Muscle of arm (tissue), 12 donors: ENCODE results near the gene MYORG. TPM values are rescaled to one million over a fixed set of nuclear protein-coding genes. Genes with fewer than 3 reads are reported as not detected.

Experiments used
- DNase-seq: peaks from one replicate; pipeline ENCODE4 v3.0.0-alpha.2; 2013
- polyA plus RNA-seq, 12 donors: library from polyadenylated mRNA; unstranded; fragments of 120-200 nt; gene quantifications; one replicate each; pipeline ENCODE4 v1.2.1, GENCODE V29; 2013; ENCODE audit not compliant: insufficient read length in 12 of 12

MYORG gene
- polyA plus RNA-seq, 12 donors = 8.2 to 21.5 (median 18.4) TPM; not detected in 1

DNA sequence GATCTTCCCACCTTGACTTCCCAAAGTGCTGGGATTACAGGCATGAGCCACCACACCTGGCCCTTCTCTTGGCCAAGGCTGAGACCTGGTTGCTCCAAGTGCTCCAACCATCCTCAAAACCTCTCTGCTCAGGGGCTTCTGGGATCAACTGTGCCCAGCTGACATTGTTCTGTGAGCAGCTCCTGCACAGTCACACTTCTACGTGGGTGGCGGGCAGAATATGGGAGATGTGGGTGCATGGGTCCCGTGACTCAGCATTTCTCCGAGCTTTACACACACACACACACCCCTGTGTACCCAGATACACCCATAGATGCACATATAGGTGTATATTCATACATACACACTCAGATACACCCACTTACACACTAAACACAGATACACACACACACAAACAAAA is 10.5 kb upstream of the MYORG start:
- DNase-seq = no peak

DNA sequence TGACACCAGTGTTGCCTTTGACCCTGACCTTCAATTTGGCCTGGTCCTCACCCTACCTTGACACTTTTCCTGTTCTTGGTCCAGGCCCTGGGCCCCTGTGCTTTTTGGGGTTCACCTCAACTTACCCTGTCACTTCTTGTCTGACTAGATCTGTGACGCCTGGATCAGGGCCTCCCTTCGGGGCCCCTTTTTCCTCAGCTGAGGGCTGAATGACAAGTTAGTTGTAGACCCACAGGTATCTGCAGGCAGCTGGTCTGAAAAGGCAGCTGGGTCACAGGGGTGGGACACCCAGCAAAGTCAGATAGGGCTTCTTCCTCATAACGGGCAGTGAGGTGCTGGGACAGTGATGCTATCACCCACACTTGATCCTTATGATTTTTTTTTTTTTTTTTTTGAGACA is 10.0 kb upstream of the MYORG start:
- DNase-seq = no peak

DNA sequence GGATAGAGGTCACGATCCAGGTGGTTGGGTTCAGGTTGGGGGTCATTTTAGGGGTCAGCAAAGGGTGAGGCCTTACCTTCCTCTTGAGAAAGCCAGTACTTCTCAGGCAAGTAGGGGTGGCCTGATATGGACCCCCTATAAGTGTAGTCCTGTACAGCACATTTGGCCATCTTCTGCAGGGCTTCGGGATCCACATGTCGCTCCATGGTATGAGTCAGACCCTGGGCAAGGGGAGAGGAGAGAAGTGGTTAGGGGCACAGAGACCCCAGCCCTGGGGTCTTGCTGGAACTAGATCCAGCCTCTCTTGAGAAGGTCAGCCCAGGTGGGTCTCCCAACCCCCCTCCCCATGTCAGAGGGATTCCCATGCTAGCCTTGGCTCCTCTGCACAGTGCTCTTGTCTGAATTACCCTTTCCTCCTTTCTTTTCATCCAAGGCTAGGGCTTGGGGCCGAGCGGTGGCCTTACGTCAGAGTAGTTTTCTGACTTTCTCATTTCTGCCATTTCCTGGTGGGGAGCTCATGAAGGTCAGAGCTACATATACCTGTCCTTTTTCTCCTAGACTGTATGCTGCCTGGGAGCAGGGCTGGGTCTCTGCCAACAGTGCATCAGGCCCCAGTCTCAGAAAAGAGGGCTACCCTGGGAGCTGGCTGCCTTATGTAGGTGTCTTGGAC is 9.0 kb upstream of the MYORG start:
- no peak for DNase-seq

DNA sequence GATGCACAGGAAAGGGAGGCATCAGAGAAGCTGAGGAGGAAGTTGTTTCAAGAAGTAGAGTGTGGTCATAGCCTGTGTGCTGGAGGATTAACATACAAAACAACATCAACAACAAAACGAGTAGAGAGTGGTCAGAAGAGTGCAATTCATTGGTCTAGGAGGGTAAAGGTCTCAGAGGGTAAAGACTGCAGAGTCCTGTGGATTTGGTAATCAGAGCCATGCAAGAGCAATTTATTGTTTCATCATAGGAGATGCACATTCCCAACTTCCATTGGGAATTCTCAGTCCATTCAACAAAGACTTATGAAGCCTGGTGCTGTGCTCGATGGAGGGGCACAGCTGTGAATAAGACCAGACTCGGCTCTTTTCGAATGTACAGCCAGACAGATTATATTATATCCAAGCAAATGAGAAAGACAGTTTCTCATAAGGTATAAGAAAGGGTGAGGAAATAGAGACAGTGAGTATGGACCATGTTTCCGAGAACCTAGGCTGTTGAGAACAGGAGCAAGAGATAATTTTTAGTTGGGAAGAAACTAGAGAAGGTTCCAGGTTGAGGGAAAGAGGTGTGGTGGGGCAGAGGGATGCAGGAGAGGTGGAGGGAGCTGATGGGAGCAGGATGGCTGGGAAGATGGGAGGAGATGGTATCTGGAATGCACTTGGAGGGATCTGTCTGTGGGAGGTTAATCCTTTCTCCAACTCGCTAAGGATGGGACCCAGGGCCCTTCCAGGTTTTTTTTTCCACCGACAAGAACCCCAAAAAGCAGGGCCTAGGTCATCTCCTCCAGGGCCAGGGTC is 7.9 kb upstream of the MYORG start:
- no peak for DNase-seq

DNA sequence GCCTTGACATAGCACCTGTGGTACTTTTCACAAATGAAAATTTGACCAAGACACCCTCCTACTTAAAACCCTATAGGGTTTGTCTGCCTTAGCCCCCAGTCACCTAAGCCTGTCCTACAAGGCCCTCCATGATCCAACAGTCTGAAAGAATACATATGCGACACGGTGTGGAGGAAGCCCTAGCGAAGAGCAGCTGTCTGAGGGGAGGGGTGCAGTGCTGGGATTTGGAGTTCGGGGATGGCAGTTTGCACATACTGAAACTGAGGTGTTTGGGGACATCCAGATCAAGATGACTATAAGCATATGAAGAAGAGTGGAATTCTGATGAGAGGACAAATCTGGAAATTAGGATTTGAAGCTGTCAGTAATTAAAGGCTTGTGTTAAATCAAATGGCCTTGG is 7.2 kb upstream of the MYORG start:
- DNase-seq = no peak

DNA sequence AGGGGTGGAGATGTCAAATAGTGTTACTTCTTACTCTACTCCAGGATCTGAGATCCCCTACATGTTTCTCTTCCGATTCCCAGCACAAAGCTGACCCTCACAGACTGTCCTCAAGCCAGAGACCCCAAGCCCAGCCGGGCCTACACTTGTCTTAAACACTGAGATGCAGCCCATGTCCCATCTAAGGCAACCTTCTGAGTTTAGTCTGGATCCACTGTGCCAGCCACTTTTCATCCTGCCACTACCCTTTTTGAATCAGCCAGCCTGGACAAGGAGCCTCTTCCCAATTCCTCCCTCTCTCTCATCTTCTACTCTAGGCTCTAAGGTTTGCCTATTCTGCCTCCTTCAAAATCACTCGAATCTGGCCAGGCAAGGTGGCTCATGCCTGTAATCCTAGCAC is 6.2 kb upstream of the MYORG start:
- DNase-seq = no peak

GRCh38 chr9:34382054-34382453 is 5.4 kb upstream of the MYORG start:
- no peak for DNase-seq

- no peak for DNase-seq
These were observed 4.6 kb upstream of the MYORG start for GRCh38 chr9:34381323-34381722.

- peak; percentile 72 for DNase-seq
These were observed 4.0 kb upstream of the MYORG start for GRCh38 chr9:34380511-34381315.

GRCh38 chr9:34380034-34380510 is 3.4 kb upstream of the MYORG start:
- DNase-seq = no peak

DNA sequence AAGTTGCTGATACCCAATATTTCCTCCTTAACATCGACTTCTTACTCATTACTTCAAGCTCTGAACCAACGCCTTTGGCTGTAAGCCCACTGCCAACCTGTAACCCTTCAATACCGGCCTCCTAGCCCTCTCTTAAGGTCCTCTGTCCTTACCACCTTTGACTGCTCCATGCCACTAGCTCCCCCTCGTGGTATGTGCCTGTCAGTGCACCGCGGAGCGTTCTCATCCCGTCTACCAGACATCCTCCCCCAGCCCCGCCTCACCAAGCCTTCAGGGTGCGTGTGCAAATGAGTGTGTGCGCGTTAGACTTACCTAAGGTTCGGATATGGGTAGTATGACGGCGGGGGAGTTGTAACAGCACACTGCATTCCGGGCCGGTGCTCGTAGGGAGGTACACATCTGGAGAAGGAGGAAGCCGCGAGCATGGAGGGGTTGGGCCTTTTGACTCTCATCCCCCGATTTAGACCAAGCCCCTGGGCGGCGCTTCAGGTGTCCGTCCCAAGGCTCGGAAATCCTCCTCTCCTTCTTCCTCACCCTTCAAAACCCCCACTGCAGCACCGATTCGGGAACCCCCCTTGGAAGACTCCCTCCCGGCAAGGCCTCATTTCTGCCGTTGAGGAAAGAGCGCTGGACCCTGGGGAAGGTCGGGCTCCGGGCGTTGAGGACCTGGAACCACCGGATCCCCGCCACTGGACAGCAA is 2.8 kb upstream of the MYORG start:
- peak; percentile 90 for DNase-seq

DNA sequence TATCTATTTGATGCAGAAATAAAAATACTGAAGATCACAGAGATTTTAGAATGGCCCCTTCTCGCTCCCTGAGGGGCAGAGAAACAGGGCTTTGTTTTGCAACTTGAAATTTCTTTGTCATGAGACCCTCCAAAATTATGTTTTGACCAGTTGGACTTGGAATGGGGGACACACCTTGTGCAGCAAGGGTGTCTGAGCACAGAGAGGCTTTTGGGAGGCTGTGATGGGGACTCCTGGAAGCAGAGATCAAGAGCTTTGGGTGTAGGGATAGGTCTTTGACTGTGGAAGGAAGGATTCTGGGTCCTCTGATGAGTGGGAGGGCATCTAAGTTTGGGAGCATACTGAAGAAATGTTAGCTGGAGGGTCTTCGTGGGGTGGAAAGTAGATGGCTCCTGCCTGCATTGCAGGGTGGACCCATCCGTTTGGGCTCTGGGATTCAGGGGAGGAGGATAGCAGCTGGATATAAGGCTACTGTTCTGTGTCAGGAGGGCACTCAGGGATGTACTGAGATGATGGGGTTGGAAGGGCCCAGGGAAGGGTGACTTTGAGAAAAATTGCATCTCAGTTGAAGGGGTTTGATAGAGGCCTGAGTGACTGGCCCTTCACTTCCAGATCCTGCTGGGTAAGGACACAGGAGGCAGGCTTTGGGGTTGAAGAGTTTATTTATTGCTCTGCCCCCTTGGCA is 1.8 kb upstream of the MYORG start:
- no peak for DNase-seq

DNA sequence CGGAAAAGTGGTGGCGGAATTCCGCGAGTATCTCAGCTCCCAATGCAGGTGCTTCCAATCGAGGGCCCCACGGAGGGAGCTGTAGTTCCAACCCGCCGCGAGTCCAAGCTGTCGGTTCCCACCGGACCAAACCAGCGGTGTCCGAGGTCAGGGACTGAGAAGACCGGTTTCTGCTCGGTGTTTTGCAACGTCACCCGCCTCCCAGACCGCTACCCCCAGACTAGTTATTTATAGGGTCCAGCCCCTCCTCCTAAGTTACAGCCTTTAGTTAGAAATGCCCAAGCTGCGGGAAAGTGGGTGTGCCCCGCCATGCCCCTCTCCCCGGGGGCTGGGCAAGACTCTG is 677 bp upstream of the MYORG start:
- no peak for DNase-seq

- no peak for DNase-seq
These were observed 650 bp downstream of the MYORG start for GRCh38 chr9:34375901-34376595.

GRCh38 chr9:34374905-34375552 is 1.7 kb downstream of the MYORG start:
- no peak for DNase-seq

DNA sequence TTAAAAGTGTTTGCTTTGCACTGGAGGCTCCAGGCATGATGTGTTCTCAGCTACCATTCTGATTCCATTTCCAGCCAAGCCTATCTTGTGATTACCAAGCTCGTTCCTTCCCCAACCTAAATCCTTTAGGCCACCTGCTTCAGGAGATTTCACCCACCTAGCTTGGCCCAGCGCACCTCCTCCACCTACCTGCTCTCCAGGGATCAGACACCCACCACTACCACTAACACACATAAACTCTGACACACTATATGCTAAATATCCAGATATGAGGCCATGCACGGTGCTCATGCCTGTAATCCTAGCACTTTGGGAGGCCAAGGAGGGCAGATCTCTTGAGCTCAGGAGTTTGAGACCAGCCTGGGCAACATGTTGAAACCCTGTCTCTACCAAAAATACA is 2.4 kb downstream of the MYORG start:
- no peak for DNase-seq

DNA sequence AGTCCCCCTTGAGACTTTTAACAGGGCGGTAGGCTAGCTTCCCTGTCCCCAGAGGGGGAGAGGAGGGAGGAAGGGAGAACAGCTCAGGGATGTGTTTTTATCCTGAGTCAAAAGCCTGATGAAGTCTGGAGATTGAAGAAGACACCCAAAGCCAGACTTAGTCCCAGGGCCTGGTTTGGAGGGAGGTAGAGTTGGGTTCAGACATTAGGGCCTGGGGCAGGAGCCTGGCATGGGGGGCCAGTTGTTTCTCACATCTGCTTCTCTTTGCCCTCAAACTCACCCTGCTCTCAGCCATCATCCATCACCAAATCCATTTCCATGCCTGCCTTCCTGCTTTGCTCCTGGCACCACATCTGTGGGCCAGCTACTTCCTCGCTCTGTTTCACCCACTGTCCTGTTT is 2.9 kb downstream of the MYORG start:
- DNase-seq = no peak

GRCh38 chr9:34372467-34373011 is 4.2 kb downstream of the MYORG start:
- DNase-seq = no peak

DNA sequence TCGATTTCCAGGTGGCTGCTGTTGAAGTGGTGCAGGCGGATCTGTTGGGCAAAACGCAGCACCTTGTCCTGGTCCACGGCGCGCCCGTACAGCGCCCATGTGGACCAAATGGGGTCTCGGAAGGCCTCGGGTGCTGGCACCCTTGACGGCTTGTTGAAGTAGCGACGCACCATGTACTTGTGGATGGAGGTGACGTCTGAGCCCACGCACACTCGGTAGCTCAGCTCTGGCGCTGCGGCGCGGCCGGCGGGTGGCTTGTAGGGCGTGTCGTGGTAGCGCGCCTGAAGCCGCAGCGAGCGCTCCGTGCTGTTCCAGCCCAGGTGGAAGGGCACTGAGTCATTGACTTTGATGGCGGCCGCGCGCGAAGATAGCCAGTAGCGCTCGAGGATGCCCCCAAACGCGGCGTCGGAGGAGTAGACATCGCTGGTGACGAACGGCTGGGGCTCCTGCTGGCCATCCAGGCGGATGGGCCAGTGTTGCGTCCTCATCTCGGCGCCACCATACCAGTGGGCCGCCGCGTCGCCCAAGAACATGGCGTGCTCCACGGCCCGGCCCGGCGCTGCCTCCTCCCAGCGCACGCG is 4.7 kb downstream of the MYORG start:
- no peak for DNase-seq
